Mesodermal cell (in vitro differentiated cells): ENCODE results near the gene P4HA3.
"Not testable (repeated sequence)": the region's sequence is repeated elsewhere in the genome, so short reads cannot be mapped to it uniquely, and the experiment has no call there.

Source experiments
- H3K27ac ChIP-seq: 2 replicates; pipeline ENCODE4 v1.7.0; 2013; ENCODE audit warnings: mild to moderate bottlenecking, low read depth, low read length, moderate library complexity; ENCODE audit not compliant: severe bottlenecking
- H3K36me3 ChIP-seq: 2 replicates; pipeline ENCODE4 v1.7.1; 2013; ENCODE audit warnings: mild to moderate bottlenecking, low read length, moderate library complexity; ENCODE audit not compliant: control insufficient read depth, insufficient read depth
- H3K4me1 ChIP-seq: one replicate; pipeline ENCODE4 v1.7.1; 2013; ENCODE audit warnings: mild to moderate bottlenecking, low read length; ENCODE audit not compliant: insufficient read depth, control insufficient read depth, poor library complexity, severe bottlenecking
- H3K4me3 ChIP-seq: 2 replicates; pipeline ENCODE4 v1.7.0; 2013; ENCODE audit warnings: low read length, control low read depth, mild to moderate bottlenecking; ENCODE audit not compliant: insufficient read depth, poor library complexity, severe bottlenecking; ENCODE audit errors: extremely low read depth
- H3K9me3 ChIP-seq: 2 replicates; pipeline ENCODE4 v1.7.1; 2013; ENCODE audit warnings: mild to moderate bottlenecking, low read length, moderate library complexity; ENCODE audit not compliant: control insufficient read depth
- WGBS, 2 experiments: methylation state at CpG; one replicate each; pipeline ENCODE4 v1.1.5; 2013; ENCODE audit warnings: missing lambda C conversion rate in 2 of 2; ENCODE audit not compliant: insufficient coverage in 2 of 2; 5-methylcytosine and 5-hydroxymethylcytosine counted together

The P4HA3 gene

DNA sequence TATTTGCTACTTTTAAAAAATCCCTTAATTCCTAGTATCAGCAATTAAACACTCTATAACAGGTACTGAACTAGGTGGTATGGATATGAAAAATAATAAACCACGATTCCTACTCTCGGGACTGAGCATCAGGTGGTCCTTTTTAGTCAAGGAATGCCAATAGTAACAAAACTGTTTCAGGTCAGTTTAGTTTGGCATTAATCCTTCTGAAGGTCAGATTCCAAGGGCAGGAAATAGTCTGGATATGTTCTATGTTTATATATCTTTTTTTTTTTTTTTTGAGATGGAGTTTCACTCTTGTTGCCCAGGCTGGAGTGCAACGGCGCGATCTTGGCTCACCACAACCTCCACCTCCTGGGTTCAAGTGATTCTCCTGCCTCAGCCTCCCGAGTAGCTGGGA, 19.6 kb upstream of the P4HA3 start:
- H3K4me3 ChIP-seq, H3K36me3 ChIP-seq, H3K4me1 ChIP-seq, H3K9me3 ChIP-seq, H3K27ac ChIP-seq: not testable (repeated sequence)
- 83 to 88% methylated on average over 1 to 3 of the region's 6 CpGs for WGBS, 2 experiments

DNA sequence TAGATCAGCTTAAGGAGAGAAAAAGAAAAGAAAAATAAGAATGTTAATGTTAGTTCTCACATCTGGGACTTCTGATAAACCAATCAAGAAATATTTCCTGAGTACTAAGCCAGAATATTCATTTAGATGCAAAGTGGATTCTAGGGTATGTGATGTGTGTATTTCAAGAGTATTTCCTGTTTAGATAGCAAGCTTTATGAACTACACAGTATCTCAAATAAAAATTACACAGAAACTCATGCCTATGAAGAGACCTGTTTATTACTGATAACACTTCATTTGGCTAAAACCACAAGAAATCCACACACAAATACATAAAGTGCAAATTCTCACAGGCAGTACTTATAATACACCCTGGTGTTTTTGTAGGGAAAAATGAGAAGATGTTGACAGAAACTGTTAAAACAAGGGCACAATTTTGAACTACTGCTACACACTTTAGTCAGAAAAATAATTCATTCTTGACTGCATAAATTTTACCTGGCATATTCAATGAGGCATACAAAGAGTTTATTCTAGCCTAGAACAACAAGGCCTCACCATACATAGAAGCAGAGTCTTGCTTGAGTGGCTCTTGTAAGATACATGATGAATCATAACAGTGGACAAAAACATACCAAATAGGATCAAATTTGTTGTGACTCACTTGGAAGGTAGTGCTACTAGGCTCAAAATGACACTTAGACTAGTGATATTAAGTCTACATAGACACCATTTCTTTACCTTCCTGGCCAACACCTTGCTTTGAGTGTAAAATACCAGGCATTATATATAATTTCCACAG, 18.8 kb upstream of the P4HA3 start:
- H3K36me3 ChIP-seq = no peaks in the 10 kb centered on the region
- H3K27ac ChIP-seq = no peak overlapping the region
- no peak overlapping the region for H3K4me3 ChIP-seq
- no peaks in the 10 kb centered on the region for H3K4me1 ChIP-seq
- no peaks in the 10 kb centered on the region for H3K9me3 ChIP-seq

DNA sequence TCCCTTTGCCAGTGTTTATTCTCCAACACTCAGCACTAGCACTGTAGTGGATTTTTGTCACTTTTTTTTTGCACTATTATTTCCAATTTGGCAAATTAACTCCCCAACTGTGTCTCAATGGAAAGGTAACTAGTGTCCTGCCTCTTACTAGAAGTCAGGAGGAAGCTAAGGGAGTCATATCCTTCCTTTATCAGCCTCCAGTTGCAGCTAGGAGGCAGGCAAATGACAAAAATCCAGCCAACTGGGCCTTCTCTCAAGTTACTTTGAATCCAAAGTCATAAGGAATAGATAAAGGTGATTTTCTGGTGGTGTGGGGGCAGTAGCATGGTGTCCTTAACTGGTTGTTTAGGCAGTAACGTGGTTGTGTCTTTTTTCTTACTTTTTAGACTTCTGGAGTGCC, 15.6 kb upstream of the P4HA3 start:
- no CpG with 5 or more reads among the region's 1 CpG for WGBS, 2 experiments
- no peaks in the 10 kb centered on the region for H3K36me3 ChIP-seq
- no peak overlapping the region for H3K4me3 ChIP-seq
- H3K27ac ChIP-seq = no peak overlapping the region
- no peaks in the 10 kb centered on the region for H3K9me3 ChIP-seq
- H3K4me1 ChIP-seq = no peaks in the 10 kb centered on the region

DNA sequence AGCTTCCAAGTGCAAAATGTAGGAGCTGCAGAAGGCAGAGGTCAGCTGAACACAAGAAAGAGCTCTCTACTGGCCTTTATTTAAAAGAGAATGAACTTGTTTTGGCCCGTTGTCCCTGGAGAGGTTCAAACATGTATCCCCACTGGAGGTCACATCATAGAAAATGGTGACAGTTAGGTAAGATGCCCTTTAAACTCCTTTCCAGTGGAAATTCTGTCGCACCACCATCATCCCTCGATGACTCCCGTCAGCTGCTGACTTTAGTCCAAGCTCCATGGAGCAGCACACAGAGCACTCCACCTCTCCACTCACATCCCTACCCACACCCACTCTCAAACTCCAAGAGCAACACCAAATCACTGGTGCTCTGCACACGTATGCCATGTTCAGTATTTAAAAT, 15.2 kb upstream of the P4HA3 start:
- 90 to 96% methylated on average over 5 of the region's 5 CpGs for WGBS, 2 experiments
- H3K27ac ChIP-seq = no peak overlapping the region
- no peaks in the 10 kb centered on the region for H3K36me3 ChIP-seq
- H3K9me3 ChIP-seq = no peaks in the 10 kb centered on the region
- no peak overlapping the region for H3K4me3 ChIP-seq
- H3K4me1 ChIP-seq = no peaks in the 10 kb centered on the region

DNA sequence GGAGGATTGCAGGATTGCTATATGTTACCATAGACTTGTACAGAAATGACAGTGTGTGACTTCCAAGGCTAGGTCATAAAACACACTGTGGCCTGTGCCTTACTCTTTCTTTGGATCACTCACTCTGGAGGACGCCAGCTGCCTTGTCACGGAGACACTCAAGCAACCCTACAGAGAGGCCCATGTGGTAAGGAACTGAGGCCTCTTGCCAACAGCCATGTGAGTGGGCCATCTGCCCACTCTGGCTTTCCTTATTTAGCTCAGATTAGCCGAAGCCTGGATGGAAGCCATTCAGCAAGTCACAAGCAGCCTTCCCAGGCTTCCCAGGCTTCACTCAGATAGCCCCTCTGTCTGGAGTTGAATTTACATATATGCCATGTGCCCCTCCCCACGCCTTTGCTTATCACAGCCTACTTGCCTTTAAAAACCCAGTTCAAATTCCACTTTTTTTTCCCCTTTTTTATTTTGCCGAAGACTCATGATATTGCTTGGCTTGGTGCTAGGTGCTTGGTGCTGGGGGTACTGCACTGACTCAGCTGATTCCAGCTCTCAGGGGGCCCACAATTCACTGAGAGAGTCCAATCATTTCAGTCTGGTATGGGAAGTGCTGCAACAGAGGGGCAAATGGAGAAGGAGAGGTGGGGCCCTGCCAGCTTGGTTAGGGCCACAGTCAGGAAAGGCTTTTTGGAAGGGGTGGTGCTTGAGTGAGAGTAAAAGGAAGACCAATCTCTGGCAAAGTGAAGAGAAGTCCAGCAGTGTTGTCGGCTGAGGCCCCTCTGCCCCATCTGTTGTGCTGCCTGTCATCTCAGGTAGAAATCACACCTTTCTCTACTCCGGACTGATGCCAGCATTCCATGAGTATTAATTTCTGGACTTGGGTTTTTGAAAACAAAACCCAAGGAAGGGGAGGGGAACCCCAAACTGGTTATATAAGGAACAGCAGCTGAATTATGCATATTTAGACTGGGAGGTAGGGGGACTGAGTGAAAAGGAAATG, 14.5 kb upstream of the P4HA3 start:
- Histone ChIP-seq H3K27ac (no peak overlapping the region), H3K4me1 (no peaks in the 10 kb centered on the region), H3K9me3 (no peaks in the 10 kb centered on the region), H3K4me3 (no peak overlapping the region), H3K36me3 (no peaks in the 10 kb centered on the region)
- 82 to 88% methylated on average over 3 to 5 of the region's 7 CpGs for WGBS, 2 experiments

DNA sequence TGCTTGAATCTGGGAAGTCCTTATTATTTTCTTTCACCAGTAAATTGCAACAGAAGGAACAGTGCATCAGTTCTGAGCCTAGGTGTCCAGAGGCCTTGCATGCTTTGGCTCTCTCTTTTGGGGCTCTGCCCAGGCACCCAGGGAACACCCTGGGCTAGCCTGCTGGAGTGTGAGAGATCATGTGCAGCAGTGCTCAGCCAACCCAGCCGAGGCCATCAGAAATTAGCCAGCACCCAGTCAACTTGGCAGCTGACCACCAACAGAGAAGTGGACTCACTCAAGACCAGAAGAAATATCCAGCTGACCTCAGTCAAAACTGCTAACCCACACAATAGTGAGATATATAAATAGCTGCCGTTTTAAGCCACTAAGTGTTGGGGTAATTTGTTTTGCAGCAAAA, 11.2 kb upstream of the P4HA3 start:
- 100% methylated on average over 1 of the region's 2 CpGs; no CpG with 5 or more reads in 1 of the 2 experiments for WGBS, 2 experiments
- H3K9me3 ChIP-seq = no peaks in the 10 kb centered on the region
- H3K4me3 ChIP-seq = no peak overlapping the region
- no peak overlapping the region for H3K27ac ChIP-seq
- H3K4me1 ChIP-seq = peaks cover 6% of the 10 kb centered on the region
- H3K36me3 ChIP-seq = no peaks in the 10 kb centered on the region

DNA sequence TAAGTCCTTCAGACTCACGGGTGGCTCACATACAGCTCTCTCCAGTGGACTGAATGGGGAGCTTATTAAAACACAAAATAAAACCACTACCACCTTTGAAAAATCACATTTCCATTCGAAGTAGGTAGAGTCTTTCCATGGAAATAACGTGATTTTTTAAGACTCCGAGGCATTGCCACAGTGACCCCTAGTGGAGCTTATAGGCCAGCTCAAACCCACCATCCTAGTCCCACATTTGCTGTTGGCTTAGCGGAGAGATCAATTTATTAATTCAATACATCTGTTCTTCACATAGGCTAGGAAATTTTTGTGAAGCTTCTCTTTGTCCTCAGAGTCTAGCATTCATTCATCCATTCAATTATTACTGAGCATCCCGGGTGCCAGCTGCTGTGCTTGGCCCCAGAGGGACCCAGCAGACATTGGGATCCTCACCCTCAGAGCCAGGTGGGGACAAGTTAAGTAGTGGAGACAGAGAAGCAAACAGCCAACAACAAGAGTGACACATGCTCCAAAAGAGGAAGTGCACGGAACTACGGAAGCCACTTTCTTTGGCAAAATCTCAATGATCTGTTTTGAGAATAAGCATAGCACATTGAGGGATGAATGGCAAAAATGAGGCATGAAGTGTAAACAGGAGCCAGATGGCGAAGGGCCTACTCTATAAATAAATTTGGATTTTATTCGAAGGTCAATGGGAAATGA, 10.2 kb upstream of the P4HA3 start:
- Histone ChIP-seq H3K4me3 (no peak overlapping the region), H3K36me3 (no peaks in the 10 kb centered on the region), H3K27ac (no peak overlapping the region), H3K9me3 (peaks cover 10% of the 10 kb centered on the region), H3K4me1 (peaks cover 6% of the 10 kb centered on the region)
- 62 to 74% methylated on average over 6 to 8 of the region's 10 CpGs for WGBS, 2 experiments

DNA sequence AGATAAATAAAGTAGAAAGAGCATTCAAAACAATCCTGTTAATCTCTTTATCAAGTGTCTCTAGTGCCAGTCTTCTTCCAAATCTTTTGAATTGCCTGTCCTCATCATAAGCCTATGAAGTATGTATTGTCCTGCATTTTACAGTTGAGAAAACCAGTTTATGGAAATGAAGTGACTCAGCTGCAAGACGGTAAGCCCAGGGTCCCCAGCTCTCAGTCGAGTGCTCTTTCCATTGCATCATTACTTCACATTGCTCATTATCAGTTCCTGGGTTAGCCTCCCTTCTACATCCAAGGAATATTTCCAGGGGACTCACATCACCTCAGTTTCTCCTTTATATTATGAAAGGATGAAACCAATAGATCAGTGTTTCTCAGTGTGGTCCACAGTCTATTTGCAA, 9.1 kb upstream of the P4HA3 start:
- 50 to 66% methylated on average over 2 of the region's 2 CpGs for WGBS, 2 experiments
- Histone ChIP-seq H3K9me3 (peaks cover 13% of the 10 kb centered on the region), H3K27ac (no peak overlapping the region), H3K4me3 (no peak overlapping the region), H3K4me1 (peaks cover 6% of the 10 kb centered on the region), H3K36me3 (no peaks in the 10 kb centered on the region)

DNA sequence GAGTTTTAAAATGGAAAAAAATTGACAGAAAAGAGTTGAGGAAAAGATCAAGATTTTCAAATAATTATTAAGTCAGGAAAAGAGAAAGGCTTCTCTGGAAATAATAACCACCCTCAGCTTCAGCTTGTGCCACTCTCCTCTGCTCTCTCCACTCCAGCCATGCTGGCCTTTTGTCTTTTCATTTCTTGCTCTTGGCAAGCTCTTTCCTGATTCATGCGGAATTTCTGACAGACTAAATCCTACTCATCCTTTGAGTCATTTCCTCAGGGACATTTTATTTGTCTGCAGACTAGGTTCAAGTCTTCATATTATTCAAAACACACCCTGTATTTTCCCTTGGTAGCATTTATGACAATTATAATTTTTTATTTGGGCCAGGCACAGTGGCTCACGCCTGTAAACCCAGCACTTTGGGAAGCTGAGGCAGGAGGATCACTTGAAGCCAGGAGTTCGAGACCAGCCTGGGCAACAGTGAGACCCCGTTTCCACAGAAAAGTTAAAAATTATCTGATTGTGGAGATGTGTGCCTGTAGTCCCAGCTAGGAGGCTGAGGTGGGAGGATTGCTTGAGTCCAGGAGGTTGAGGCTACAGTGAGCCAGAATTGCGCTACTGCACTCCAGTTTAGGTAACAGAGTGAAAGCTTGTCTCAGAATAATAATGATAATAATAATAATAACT, 7.8 kb upstream of the P4HA3 start:
- 86 to 94% methylated on average over 3 to 4 of the region's 5 CpGs for WGBS, 2 experiments
- H3K9me3 ChIP-seq = peaks cover 13% of the 10 kb centered on the region
- no peak overlapping the region for H3K27ac ChIP-seq

DNA sequence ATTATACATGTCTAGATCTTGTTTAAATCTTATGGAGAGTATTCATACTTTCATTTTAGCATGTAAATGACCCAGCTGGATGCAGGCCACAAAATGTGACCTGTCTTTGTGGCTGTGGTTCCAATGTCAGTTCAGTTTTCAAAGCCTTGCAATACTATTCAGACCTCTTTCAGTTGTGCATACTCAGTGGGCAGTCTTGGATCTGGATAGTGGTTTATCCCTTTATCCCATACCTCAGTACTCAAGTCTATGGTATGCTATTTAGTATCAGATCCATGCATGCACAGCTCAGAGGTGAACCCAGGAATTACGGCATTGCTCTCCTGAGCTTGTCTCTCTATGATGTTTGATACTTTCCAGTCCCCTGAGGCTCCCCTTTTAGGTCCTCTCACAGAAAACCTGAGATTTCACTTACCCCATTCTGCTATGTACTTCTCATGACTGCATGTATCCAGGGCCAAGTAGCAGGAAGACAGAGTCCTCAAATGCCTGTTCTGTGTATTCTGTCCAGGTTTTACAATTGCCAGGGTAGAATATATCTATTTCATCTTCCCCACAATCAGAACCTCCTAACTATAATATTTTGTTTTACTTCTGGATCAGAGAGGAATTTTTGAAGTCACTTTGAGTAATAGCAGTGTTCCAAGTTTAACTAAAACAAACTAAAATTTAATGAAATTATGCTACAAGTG, 6.9 kb upstream of the P4HA3 start:
- peaks cover 6% of the 10 kb centered on the region for H3K4me1 ChIP-seq
- no peaks in the 10 kb centered on the region for H3K36me3 ChIP-seq
- 88 to 92% methylated on average over 1 of the region's 1 CpG for WGBS, 2 experiments
- H3K9me3 ChIP-seq = peaks cover 13% of the 10 kb centered on the region
- H3K27ac ChIP-seq = no peak overlapping the region
- H3K4me3 ChIP-seq = no peak overlapping the region

More for the DNA sequence above, 7.8 kb upstream of the P4HA3 start:
- H3K4me1 ChIP-seq = peaks cover 6% of the 10 kb centered on the region
- H3K36me3 ChIP-seq = no peaks in the 10 kb centered on the region
- H3K4me3 ChIP-seq = no peak overlapping the region
